ENCODE measurements around the gene DNAH8.

DNAH8 gene

GRCh38 chr6:38836585-38836984, 121.5 kb downstream of the DNAH8 start:
- H3K27me3 ChIP-seq (ENCODE audit: control insufficient read depth, low read length): 0 out of 2 replicates have a peak, but pooled peaks cover 3% of the 10 kb centered on the region
- no peaks in the 10 kb centered on the region for H4K20me1 ChIP-seq (ENCODE audit: control insufficient read depth, insufficient read depth, low read depth, low read length)
- no peak for TF ChIP-seq EZH2phosphoT487 (IDR thresholded peaks at IDR 0.05; ENCODE audit: borderline replicate concordance, low read length)
- TF ChIP-seq CTCF (IDR thresholded peaks at IDR 0.05; ENCODE audit: low read depth, low read length, poor library complexity, severe bottlenecking): no peak

GRCh38 chr6:38837101-38837500, 122.0 kb downstream of the DNAH8 start:
- no peaks in the 10 kb centered on the region for H3K9me2 ChIP-seq (replicated peaks; ENCODE audit: control insufficient read depth, low read length)
- no peak overlapping the region for H3K4me2 ChIP-seq (ENCODE audit: low read length)
- H3K4me1 ChIP-seq (ENCODE audit: control insufficient read depth, low read length): no peaks in the 10 kb centered on the region
- TF ChIP-seq EZH2phosphoT487 (IDR thresholded peaks at IDR 0.05; ENCODE audit: borderline replicate concordance, low read length) (no peak), CTCF (IDR thresholded peaks at IDR 0.05; ENCODE audit: low read depth, low read length, poor library complexity, severe bottlenecking) (no peak)
- no peak overlapping the region for H3K27ac ChIP-seq (ENCODE audit: low read depth, low read length)
- H3K27me3 ChIP-seq (ENCODE audit: control insufficient read depth, low read length): 0 out of 2 replicates have a peak, but pooled peaks cover 3% of the 10 kb centered on the region
- no peaks in the 10 kb centered on the region for H3K79me2 ChIP-seq (ENCODE audit: control insufficient read depth, low read length)
- H3F3A ChIP-seq (ENCODE audit: control insufficient read depth, insufficient read depth): no peaks in the 10 kb centered on the region
- H4K20me1 ChIP-seq (ENCODE audit: control insufficient read depth, insufficient read depth, low read depth, low read length): no peaks in the 10 kb centered on the region
- H3K4me3 ChIP-seq (ENCODE audit: low read length): no peak overlapping the region
- no peaks in the 10 kb centered on the region for H3K36me3 ChIP-seq (ENCODE audit: control insufficient read depth, low read length)
- no peaks in the 10 kb centered on the region for H3K9me3 ChIP-seq (ENCODE audit: control insufficient read depth, insufficient read depth, low read length)

More at GRCh38 chr6:38836585-38836984, 121.5 kb downstream of the DNAH8 start:
- H3K9me3 ChIP-seq (ENCODE audit: control insufficient read depth, insufficient read depth, low read length): no peaks in the 10 kb centered on the region
- H3K27ac ChIP-seq (ENCODE audit: low read depth, low read length): no peak overlapping the region
- H3K36me3 ChIP-seq (ENCODE audit: control insufficient read depth, low read length): no peaks in the 10 kb centered on the region
- H3K4me2 ChIP-seq (ENCODE audit: low read length): no peak overlapping the region
- no peaks in the 10 kb centered on the region for H3K4me1 ChIP-seq (ENCODE audit: control insufficient read depth, low read length)
- H3K9me2 ChIP-seq (replicated peaks; ENCODE audit: control insufficient read depth, low read length): no peaks in the 10 kb centered on the region
- H3F3A ChIP-seq (ENCODE audit: control insufficient read depth, insufficient read depth): no peaks in the 10 kb centered on the region
- H3K4me3 ChIP-seq (ENCODE audit: low read length): no peak overlapping the region
- H3K79me2 ChIP-seq (ENCODE audit: control insufficient read depth, low read length): no peaks in the 10 kb centered on the region

GRCh38 chr6:38843798-38844197, 128.7 kb downstream of the DNAH8 start:
- Histone ChIP-seq H3K36me3 (ENCODE audit: control insufficient read depth, low read length) (no peaks in the 10 kb centered on the region), H3K4me3 (ENCODE audit: low read length) (no peak overlapping the region), H3K9me3 (ENCODE audit: control insufficient read depth, insufficient read depth, low read length) (no peaks in the 10 kb centered on the region), H3F3A (ENCODE audit: control insufficient read depth, insufficient read depth) (no peaks in the 10 kb centered on the region), H3K27me3 (ENCODE audit: control insufficient read depth, low read length) (0 out of 2 replicates have a peak, but pooled peaks cover 3% of the 10 kb centered on the region), H3K27ac (ENCODE audit: low read depth, low read length) (no peak overlapping the region), H3K4me2 (ENCODE audit: low read length) (no peak overlapping the region), H3K9me2 (replicated peaks; ENCODE audit: control insufficient read depth, low read length) (no peaks in the 10 kb centered on the region), H4K20me1 (ENCODE audit: control insufficient read depth, insufficient read depth, low read depth, low read length) (no peaks in the 10 kb centered on the region), H3K79me2 (ENCODE audit: control insufficient read depth, low read length) (no peaks in the 10 kb centered on the region), H3K4me1 (ENCODE audit: control insufficient read depth, low read length) (no peaks in the 10 kb centered on the region)
- TF ChIP-seq CTCF (IDR thresholded peaks at IDR 0.05; ENCODE audit: low read depth, low read length, poor library complexity, severe bottlenecking): no peak
- no peak for TF ChIP-seq EZH2phosphoT487 (IDR thresholded peaks at IDR 0.05; ENCODE audit: borderline replicate concordance, low read length)
